NCI-H2196 (cell line): ENCODE data around the gene GGNBP2.

Experiments
- DNase-seq: peaks from one replicate; lab custom pipeline; 2025; ENCODE audit not compliant: unreplicated experiment; lab: John Stamatoyannopoulos, UW

The GGNBP2 gene

GRCh38 chr17:36628576-36628975 is 83.9 kb downstream of the GGNBP2 start:
- DNase-seq, result no peak

GRCh38 chr17:36629252-36629847 is 84.6 kb downstream of the GGNBP2 start:
- peak; percentile 55 for DNase-seq

- DNase-seq, result no peak
Measured at GRCh38 chr17:36629970-36630502, 85.3 kb downstream of the GGNBP2 start.

- no peak for DNase-seq
Measured at GRCh38 chr17:36631022-36631421, 86.3 kb downstream of the GGNBP2 start.

- DNase-seq, result no peak
Measured at GRCh38 chr17:36632916-36633771, 88.4 kb downstream of the GGNBP2 start.
